ENCODE data around the gene PBXIP1.
A peak's percentile ranks its signal among the peaks of the same experiment; 100 is the strongest.

DNA sequence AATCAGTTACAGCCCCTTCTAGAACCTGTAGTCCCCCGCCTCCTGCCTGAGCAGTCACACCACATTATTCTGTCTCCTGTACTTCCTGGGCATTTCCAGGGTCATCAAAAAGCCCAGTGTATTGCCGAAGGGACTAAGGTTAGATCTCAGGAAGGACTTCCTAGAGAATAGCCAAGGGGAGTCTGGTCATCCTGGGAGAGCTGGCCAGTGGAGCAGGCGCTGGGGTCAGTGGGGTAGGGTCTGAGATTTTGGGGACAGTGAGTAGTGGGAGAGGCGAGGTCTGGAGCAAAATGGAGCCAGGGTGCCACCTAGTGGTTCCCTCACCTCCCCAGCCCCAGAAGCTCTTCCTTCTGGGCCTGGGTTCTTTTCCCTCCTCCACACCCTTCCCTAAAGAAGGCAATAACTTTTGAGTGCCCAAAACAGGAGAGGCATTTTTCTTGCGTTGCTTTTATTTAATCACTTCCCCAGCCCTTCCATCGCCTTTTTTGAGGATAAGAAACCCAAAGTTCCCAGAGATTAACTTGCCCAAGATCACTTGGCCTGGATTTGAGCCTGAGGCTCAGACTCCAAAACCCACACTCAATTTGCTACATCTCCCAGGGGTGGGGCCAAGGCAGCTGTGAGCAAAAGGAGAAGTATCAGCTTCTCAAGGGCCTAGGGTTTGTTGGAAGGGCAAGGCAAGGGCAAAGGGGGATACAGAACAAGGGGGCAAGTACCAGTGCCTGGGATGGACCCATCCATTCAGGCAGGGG, 12.1 kb downstream of the PBXIP1 start:
- TF ChIP-seq, protein P1, sequence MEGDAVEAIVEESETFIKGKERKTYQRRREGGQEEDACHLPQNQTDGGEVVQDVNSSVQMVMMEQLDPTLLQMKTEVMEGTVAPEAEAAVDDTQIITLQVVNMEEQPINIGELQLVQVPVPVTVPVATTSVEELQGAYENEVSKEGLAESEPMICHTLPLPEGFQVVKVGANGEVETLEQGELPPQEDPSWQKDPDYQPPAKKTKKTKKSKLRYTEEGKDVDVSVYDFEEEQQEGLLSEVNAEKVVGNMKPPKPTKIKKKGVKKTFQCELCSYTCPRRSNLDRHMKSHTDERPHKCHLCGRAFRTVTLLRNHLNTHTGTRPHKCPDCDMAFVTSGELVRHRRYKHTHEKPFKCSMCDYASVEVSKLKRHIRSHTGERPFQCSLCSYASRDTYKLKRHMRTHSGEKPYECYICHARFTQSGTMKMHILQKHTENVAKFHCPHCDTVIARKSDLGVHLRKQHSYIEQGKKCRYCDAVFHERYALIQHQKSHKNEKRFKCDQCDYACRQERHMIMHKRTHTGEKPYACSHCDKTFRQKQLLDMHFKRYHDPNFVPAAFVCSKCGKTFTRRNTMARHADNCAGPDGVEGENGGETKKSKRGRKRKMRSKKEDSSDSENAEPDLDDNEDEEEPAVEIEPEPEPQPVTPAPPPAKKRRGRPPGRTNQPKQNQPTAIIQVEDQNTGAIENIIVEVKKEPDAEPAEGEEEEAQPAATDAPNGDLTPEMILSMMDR (IDR thresholded peaks at IDR 0.05) = peak; percentile 44 to 66
- TF ChIP-seq EP300 (IDR thresholded peaks at IDR 0.05) (no peak), POLR2A (IDR thresholded peaks at IDR 0.05) (no peak)

All from suprapubic skin (tissue), 3 donors.